IPS-20b (cell line): ENCODE results near the gene KCTD1.

Experiments
- H3K27ac ChIP-seq: one replicate; pipeline ENCODE4 v1.5.1; 2013; ENCODE audit warnings: low read length
- H3K27me3 ChIP-seq: 2 replicates; pipeline ENCODE4 v1.6.1; 2013; ENCODE audit warnings: mild to moderate bottlenecking, low read length, inconsistent platforms; ENCODE audit not compliant: insufficient read depth
- H3K36me3 ChIP-seq: 2 replicates; pipeline ENCODE4 v1.6.1; 2013; ENCODE audit warnings: low read depth, mild to moderate bottlenecking, inconsistent platforms, low read length, moderate library complexity; ENCODE audit not compliant: insufficient read depth
- H3K4me1 ChIP-seq: 2 replicates; pipeline ENCODE4 v1.6.1; 2013; ENCODE audit warnings: mild to moderate bottlenecking, control low read depth, inconsistent platforms, low read length, moderate library complexity; ENCODE audit not compliant: insufficient read depth
- H3K4me3 ChIP-seq: 2 replicates; pipeline ENCODE4 v1.5.1; 2013; ENCODE audit warnings: mild to moderate bottlenecking, low read length, inconsistent platforms
- H3K9ac ChIP-seq: 2 replicates; pipeline ENCODE4 v1.6.1; 2013; ENCODE audit warnings: low read depth, mild to moderate bottlenecking, inconsistent platforms, low read length, moderate library complexity
- H3K9me3 ChIP-seq: 2 replicates; pipeline ENCODE4 v1.6.1; 2013; ENCODE audit warnings: mild to moderate bottlenecking, low read depth, low read length, inconsistent platforms; ENCODE audit not compliant: insufficient read depth

KCTD1 gene

DNA sequence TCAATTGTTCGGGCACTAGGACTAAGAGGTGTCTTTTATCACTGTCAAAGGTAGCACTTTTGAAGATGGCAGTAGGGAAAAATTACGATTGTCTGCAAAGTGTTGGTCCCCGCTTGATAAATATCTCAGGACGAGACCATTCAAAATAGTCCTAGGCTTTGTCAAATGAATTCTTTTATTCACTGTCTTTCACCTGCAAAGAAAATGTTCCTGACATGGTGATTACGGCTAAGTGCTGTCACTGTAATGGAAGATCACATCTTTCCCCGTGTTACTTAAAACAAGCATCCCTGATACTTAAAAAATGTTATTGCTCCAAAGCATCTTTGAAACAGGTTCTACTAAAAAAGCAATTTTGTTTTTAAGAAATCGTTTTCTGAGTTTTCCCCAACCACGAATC lies 71.7 kb downstream of the KCTD1 start:
- H3K27ac ChIP-seq: no peak overlapping the region
- H3K27me3 ChIP-seq: no peaks in the 10 kb centered on the region
- no peak overlapping the region for H3K9ac ChIP-seq
- no peaks in the 10 kb centered on the region for H3K9me3 ChIP-seq
- peaks cover 30% of the 10 kb centered on the region for H3K4me1 ChIP-seq
- H3K36me3 ChIP-seq: peaks cover 6% of the 10 kb centered on the region; the same call in 1 of the 2 replicates
- H3K4me3 ChIP-seq: no peak overlapping the region

DNA sequence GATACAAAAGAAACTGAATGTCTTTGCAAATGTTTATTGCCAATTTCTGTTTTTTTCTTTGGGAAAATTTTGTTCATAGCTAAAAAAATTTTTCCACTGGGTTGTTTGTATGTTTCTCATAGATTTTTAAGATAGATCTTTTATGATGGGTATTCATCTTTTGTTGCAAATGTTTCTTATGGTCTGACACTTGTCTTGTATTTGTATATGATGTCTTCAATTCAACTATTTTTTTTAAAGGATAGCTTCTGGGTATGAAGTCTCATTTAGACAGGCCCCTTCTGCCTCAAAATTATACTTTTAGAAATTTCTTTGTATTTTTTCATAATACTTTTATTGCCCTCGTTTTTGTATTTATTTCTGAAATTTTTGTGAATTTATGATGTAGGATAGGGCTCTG lies 73.8 kb downstream of the KCTD1 start:
- no peaks in the 10 kb centered on the region for H3K9me3 ChIP-seq
- peaks cover 6% of the 10 kb centered on the region; the same call in 1 of the 2 replicates for H3K36me3 ChIP-seq
- no peak overlapping the region for H3K4me3 ChIP-seq
- H3K27me3 ChIP-seq: no peaks in the 10 kb centered on the region
- H3K4me1 ChIP-seq: peaks cover 18% of the 10 kb centered on the region; the same call in 1 of the 2 replicates
- no peak overlapping the region for H3K9ac ChIP-seq
- no peak overlapping the region for H3K27ac ChIP-seq

DNA sequence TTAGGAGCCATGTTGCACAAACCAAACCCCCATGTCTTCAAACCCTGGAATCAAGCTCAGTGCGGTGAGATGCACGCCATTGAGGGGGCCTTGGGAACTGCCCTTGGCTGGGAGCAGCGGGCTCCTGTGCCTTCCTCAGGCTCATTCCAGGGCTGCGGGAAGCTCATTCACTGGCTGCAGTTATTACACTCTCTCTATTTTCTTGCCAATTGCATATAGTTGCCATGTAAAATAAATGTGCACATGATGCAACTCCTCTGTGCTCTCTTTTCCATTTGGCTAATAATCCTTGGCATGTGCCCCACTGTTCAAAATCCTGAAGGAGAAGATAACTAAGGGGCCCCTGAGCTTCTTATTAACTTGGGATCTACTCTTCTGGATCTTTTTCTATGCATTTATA lies 74.7 kb downstream of the KCTD1 start:
- no peak overlapping the region for H3K27ac ChIP-seq
- no peaks in the 10 kb centered on the region for H3K9me3 ChIP-seq
- peaks cover 15% of the 10 kb centered on the region; the same call in 1 of the 2 replicates for H3K4me1 ChIP-seq
- no peaks in the 10 kb centered on the region for H3K27me3 ChIP-seq
- H3K4me3 ChIP-seq: no peak overlapping the region
- no peak overlapping the region for H3K9ac ChIP-seq
- H3K36me3 ChIP-seq: peaks cover 6% of the 10 kb centered on the region; the same call in 1 of the 2 replicates

DNA sequence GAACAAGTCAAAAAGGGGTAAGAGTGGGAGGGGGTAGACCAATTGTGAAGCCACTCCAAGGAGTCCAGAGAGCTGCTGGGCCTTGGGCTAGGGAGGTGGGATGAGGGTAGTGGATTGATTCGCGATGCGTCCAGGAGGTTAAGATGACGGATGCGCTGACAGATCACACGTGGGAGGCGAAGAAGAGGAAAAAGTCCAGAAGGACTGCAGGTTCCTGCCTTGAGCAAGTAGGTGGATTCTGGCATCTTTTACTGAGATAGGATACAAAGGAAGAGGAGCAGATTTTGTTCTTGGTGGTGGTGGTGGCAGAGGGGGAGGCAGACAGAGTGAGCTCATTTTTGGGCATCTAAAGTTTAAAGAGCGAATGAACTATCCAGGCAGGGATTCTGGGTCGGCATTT lies 76.5 kb downstream of the KCTD1 start:
- H3K4me1 ChIP-seq: no peaks in the 10 kb centered on the region
- no peak overlapping the region for H3K4me3 ChIP-seq
- H3K27me3 ChIP-seq: no peaks in the 10 kb centered on the region
- H3K9me3 ChIP-seq: no peaks in the 10 kb centered on the region
- H3K27ac ChIP-seq: no peak overlapping the region
- H3K9ac ChIP-seq: no peak overlapping the region
- peaks cover 6% of the 10 kb centered on the region; the same call in 1 of the 2 replicates for H3K36me3 ChIP-seq

DNA sequence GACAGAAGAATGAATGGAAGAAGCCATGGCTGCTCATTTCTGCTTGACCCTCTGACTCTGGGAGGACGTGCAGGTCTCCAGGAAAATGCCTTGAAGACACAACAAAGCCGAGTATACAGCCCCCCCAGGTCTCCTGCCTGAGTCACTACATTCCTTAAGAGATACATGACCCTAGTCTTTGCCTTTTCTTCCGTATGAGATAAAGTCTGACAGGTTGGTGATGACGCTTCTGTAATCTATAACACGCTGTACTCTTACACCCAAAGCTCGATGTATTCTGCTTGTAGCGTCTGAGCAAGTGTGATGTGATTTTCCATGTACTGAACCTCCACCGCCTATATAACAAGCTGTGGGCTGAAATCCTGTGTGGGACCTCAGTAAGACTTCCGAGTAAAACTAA lies 77.3 kb downstream of the KCTD1 start:
- Histone ChIP-seq H3K9me3 (no peaks in the 10 kb centered on the region), H3K27me3 (no peaks in the 10 kb centered on the region), H3K4me1 (no peaks in the 10 kb centered on the region), H3K9ac (no peak overlapping the region), H3K36me3 (peaks cover 6% of the 10 kb centered on the region; the same call in 1 of the 2 replicates), H3K27ac (no peak overlapping the region), H3K4me3 (no peak overlapping the region)

DNA sequence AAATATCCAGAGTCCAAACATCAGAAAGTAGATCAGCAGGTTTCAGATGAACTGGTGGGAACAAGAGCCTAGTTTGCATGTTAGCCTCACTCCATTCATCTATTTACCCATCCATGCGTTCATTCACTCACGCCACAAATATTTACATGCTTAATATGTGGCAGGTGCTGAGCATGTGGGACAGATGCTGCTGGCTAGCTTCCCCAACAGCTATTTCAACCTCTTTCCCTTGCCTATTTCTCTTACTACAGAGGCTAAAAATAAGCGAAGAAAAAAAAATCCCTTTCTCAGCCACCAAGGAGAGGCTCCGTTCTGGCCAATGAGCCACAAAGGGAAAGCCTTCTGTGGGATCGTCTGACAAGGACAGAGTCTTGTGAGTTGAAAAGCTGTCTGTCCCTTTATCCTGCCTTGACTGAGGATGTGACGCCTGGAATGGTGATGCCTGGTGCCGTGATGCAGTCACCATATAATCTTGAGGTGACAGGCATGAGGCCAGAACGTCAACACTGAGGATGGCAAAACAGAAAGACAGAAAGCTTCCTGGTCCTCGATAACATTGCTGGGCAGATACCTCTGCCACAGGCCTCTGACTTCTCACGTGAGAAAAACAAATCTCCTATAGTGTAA lies 78.2 kb downstream of the KCTD1 start:
- H3K9ac ChIP-seq: no peak overlapping the region
- H3K36me3 ChIP-seq: peaks cover 6% of the 10 kb centered on the region; the same call in 1 of the 2 replicates
- H3K9me3 ChIP-seq: no peaks in the 10 kb centered on the region
- H3K27me3 ChIP-seq: no peaks in the 10 kb centered on the region
- H3K27ac ChIP-seq: no peak overlapping the region
- no peak overlapping the region for H3K4me3 ChIP-seq
- no peaks in the 10 kb centered on the region for H3K4me1 ChIP-seq

DNA sequence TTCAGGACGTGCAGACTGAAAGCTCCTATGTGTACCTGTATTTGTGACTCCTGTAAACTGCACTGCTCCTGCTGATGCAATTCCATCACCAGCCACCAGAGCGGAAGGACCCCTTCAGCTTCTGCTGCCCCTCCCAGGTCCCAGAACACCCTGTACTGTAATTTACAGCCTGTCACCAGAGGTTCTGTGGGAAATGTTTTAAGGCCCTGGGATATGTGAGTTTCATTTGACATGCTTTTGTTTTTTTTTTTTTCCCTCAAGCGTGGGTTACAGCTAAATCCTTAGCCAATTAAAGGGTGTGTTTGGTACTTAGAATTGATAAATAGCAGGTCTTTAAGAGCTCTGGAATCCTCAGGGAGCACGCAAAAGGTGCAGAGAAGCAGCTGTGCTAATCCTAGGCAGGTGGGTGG lies 79.4 kb downstream of the KCTD1 start:
- no peaks in the 10 kb centered on the region for H3K9me3 ChIP-seq
- H3K4me1 ChIP-seq: no peaks in the 10 kb centered on the region
- no peak overlapping the region for H3K27ac ChIP-seq
- H3K27me3 ChIP-seq: no peaks in the 10 kb centered on the region
- H3K36me3 ChIP-seq: no peaks in the 10 kb centered on the region
- H3K4me3 ChIP-seq: no peak overlapping the region
- H3K9ac ChIP-seq: no peak overlapping the region

DNA sequence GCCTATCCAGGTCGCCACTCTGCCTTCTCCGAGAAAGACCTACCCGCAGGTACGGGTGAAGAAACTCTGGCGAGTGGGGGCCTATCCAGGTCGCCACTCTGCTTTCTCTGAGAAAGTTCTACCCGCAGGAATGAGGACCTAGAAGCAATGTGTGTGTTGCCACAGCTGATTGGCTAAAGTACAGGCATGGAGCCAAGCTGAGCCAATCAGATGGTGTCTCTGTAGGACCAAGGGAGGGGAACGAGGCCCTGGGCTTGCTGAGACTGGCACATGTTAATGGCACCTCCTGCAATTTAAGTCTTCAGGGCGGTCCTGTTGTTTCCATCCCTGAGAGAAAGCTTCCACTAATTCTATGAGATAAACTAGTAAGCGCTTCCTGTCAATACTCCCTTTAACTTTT lies 82.3 kb downstream of the KCTD1 start:
- H3K36me3 ChIP-seq: no peaks in the 10 kb centered on the region
- H3K27ac ChIP-seq: no peak overlapping the region
- no peaks in the 10 kb centered on the region for H3K9me3 ChIP-seq
- H3K27me3 ChIP-seq: no peaks in the 10 kb centered on the region
- H3K9ac ChIP-seq: no peak overlapping the region
- no peaks in the 10 kb centered on the region for H3K4me1 ChIP-seq
- no peak overlapping the region for H3K4me3 ChIP-seq

DNA sequence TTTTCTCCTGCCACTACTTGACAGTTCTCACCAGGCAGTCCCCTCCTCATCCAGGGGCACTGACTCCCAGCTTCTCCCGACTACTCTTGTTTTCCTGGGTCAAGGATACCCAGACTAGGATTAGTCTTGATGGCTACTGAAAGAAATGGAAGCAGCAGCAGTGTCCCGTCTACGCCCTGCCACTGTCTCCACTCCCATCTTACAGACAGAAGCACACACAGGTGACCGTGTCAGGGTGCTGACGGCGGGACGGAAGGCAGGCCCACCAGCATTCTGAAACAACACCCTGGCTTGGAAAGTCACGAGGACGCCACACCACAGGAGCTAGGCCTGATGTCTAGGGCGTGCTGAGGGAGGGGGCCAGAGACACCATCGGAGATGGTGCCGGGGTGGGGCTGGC lies 82.9 kb downstream of the KCTD1 start:
- H3K36me3 ChIP-seq: no peaks in the 10 kb centered on the region

DNA sequence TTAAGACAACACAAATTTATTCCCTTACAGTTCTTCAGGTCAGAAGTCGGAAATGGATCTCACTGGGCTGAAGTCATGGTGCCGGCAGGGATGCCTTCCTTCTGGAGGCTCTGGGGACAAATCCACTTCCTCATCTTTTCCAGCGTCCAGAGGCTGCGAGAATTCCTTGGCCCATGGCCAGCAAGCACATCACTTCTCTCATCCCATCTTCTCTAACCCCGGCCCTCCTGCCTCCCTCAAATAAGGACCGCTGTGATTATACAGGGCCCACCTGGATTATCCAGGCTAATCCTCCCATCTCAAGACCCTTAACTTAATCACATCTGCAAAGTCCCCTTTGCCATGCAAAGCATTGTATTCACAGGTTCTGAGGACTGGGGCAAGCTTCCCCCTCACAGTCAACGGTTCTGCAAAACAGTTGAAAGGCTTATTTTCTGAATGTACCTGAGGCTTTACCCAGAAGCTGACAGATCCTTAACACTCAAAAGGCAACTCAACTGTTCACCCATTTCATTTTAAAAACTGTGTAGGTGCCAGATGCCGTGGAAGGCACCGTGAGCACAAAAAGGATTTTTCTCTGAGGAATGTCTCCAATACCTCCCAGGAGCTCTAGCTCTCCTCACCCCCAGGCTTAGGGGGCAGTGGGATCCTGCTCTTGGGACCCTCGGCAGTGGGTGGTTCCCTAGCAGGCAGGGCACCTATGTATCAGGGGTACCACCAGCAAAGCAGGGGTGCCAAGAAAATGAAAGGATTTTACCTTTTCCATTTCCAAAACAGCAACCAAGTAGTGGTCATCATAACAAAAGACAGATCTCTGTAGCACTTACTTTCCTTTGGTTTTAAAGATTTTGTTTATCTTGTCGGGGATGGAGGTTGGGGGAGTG lies 84.0 kb downstream of the KCTD1 start:
- Histone ChIP-seq H3K9me3 (no peaks in the 10 kb centered on the region), H3K9ac (no peak overlapping the region), H3K4me3 (no peak overlapping the region), H3K36me3 (peaks cover 2% of the 10 kb centered on the region; the same call in 1 of the 2 replicates), H3K27me3 (0 out of 2 replicates have a peak, but pooled peaks cover under 1% of the 10 kb centered on the region), H3K27ac (no peak overlapping the region), H3K4me1 (no peaks in the 10 kb centered on the region)

More for the DNA sequence above, 82.9 kb downstream of the KCTD1 start:
- Histone ChIP-seq H3K27me3 (no peaks in the 10 kb centered on the region), H3K9ac (no peak overlapping the region), H3K4me3 (no peak overlapping the region), H3K4me1 (no peaks in the 10 kb centered on the region), H3K9me3 (no peaks in the 10 kb centered on the region), H3K27ac (no peak overlapping the region)

DNA sequence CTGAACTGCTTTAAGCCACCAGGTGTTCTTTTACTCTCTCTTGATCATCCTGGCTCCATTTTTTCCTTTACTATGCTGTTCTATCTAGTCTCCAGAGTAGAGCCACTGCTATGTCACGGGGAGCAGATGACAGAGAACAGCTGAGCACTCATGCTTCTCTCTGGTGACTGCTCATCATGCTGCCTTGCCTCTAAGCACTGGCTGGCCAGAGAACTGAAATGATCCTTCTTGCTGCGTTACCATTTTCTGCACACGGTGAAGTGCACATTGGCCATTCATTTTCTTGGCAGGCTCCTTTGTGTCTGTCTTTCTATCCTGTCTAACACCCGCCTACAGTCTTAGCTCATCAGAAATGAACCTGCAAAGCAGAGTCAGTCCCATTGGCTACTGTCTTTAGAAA lies 86.0 kb downstream of the KCTD1 start:
- no peaks in the 10 kb centered on the region; the same call in 1 of the 2 replicates for H3K4me1 ChIP-seq
- no peak overlapping the region for H3K4me3 ChIP-seq
- peaks cover 7% of the 10 kb centered on the region; the same call in 1 of the 2 replicates for H3K36me3 ChIP-seq
- no peak overlapping the region for H3K9ac ChIP-seq
- H3K9me3 ChIP-seq: no peaks in the 10 kb centered on the region
- no peak overlapping the region for H3K27ac ChIP-seq
- peaks cover 14% of the 10 kb centered on the region; the same call in 1 of the 2 replicates for H3K27me3 ChIP-seq
